ENCODE results near the gene RHEBL1.

DNA sequence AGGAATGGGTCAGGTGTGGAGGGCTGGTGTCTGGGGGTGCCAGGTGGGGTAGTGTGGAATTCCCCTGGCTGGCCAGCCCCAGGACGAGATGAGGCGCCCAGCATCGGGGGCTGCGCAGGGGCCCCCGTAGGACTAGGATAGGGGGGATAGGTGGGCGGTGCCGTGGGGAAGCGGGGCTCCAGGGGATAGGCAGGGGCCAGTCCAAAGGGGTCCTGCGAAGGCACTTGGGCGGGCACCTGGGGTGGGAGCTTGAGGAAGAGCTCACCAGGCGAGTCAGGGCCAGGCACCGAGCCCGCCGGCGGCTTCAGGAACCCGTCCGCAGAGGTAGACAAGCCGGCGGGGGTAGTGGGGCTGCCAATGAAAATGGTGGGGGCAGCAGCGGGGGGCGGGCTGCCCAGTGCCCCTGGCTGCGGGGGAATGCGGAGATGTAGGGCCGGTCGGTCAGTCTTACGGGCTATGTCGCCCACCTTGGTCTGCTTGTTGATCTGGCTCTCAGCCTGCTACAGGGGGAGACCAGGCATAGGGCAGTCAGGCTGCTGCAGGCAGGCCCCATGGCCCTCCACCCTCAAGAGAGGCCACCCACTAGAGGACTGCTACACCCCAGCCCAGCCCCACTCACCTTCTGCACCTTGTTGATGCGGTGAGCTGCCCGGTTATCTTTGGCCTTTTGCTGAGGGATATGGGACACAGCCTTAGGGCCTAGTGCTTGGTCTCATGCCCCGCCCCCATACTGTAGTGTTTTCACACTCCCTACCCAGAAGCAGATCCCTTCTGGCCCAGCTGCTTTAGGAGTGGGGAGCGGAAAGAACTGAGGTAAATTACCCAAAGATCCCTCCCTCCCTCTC lies 28.5 kb downstream of the RHEBL1 start:
- TF ChIP-seq CTCF (IDR thresholded peaks at IDR 0.05) (no peak), POLR2A (IDR thresholded peaks at IDR 0.05) (no peak)

Measured in heart left ventricle (tissue), 13 donors.